ENCODE results near the gene FAAH2.
A peak's percentile ranks its signal among the peaks of the same experiment; 100 is the strongest.
"Not testable (repeated sequence)": the region's sequence is repeated elsewhere in the genome, so short reads cannot be mapped to it uniquely, and the experiment has no call there.

Gene FAAH2

GRCh38 chrX:57380026-57380796 is 93.7 kb downstream of the FAAH2 start:
- no peak for DNase-seq

GRCh38 chrX:57394162-57394561 is 107.7 kb downstream of the FAAH2 start:
- not testable (repeated sequence) for DNase-seq

- not testable (repeated sequence) for DNase-seq
Measured at GRCh38 chrX:57403191-57403590, 116.7 kb downstream of the FAAH2 start.

GRCh38 chrX:57406149-57406548 is 119.6 kb downstream of the FAAH2 start:
- no peak for DNase-seq

- no peak for DNase-seq
Measured at GRCh38 chrX:57417827-57418226, 131.3 kb downstream of the FAAH2 start.

- no peak for DNase-seq
Measured at GRCh38 chrX:57422289-57422688, 135.8 kb downstream of the FAAH2 start.

GRCh38 chrX:57422790-57423189 is 136.3 kb downstream of the FAAH2 start:
- DNase-seq: no peak

GRCh38 chrX:57445076-57445475 is 158.6 kb downstream of the FAAH2 start:
- no peak for DNase-seq

- no peak for DNase-seq
Measured at GRCh38 chrX:57445832-57446231, 159.3 kb downstream of the FAAH2 start.

- DNase-seq: no peak
Measured at GRCh38 chrX:57447856-57448255, 161.3 kb downstream of the FAAH2 start.

GRCh38 chrX:57451426-57452020 is 165.0 kb downstream of the FAAH2 start:
- no peak for DNase-seq

- DNase-seq: peak; percentile 5
Measured at GRCh38 chrX:57453901-57454300, 167.4 kb downstream of the FAAH2 start.

- DNase-seq: no peak
Measured at GRCh38 chrX:57481514-57481913, 195.0 kb downstream of the FAAH2 start.

- DNase-seq: no peak
Measured at GRCh38 chrX:57516491-57516890, 230.0 kb downstream of the FAAH2 start.

GRCh38 chrX:57519578-57520118 is 233.1 kb downstream of the FAAH2 start:
- DNase-seq: no peak

GRCh38 chrX:57528670-57529255 is 242.3 kb downstream of the FAAH2 start:
- no peak for DNase-seq
